HG03045 (cell line): ENCODE measurements around the gene VWCE.

Source experiments
- ATAC-seq: cut with Tn5 transposase; IDR thresholded peaks from one replicate; pipeline ENCODE4 v1.9.1; 2021; ENCODE audit warnings: mild to moderate bottlenecking, moderate library complexity; ENCODE audit not compliant: unreplicated experiment

The VWCE gene

DNA sequence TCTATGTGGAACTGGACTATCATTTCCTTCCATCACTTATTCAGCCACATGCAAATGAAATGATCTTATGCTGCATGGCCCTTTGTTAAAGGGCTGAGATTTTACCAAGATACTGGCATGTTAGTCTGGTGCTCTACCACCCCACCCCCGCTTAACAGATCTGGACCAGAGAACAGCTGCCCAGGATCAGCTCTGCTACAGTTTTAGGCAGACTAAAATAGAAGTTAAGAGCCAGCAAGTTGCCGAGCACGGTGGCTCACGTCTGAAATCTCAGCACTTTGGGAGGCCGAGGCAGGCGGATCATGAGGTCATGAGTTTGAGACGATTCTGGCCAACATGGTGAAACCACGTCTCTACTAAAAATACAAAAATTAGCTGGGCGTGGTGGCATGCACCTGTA, 33.2 kb upstream of the VWCE start:
- no peak for ATAC-seq

DNA sequence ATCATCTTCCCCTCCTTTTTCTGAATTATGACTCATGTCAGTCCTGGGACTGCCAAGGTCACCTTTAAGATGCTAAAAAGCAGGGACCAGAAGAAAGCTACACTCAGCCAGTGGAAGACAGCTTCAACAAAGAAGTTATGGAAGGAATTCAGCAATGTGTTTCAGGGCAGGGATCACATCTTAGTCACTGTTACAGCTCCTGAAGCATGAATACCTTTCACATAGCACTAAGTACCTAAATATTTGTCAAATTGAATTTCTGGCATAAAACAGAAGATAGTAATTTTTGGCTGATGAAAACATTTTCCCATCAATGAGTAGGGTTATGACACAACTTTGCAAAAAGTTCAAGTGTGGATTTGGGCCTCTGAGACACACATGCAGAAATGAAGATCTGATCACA, 32.6 kb upstream of the VWCE start:
- no peak for ATAC-seq

DNA sequence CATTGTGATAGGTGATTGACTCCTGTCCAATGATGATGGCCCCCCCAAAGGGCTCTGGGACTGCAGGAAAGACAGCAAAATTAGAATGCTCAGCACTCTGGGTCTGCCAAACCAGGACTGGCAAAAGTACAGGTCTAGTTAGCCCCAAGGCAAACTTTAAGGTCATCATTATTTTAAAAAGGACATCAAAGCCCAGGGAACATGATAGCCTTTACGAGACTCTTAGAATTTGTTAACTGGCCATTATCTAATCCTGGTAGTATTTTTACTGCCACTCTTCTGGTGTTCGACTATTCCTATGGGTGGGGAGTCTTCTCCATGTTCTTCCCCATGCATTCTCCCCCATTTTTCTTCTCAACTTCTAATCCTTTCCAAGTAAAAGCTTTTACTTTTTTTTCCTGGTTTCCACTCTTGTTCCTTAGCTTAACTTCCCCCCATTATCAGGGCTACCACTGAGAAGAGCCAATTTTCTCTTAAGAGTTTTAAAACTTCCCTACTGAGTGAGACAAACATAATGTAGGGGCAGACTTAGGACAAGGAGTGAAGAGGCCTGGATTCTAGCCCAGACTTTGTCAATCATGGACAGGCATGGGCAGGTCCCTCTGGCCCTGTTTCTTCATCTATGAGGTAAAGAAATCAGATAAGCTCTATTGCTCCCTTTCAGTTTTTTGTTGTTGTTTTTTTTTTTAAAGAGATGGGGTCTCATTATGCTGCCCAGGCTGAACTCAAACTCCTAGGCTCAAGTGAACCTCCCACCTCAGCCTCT, 30.7 kb upstream of the VWCE start:
- ATAC-seq: no peak

DNA sequence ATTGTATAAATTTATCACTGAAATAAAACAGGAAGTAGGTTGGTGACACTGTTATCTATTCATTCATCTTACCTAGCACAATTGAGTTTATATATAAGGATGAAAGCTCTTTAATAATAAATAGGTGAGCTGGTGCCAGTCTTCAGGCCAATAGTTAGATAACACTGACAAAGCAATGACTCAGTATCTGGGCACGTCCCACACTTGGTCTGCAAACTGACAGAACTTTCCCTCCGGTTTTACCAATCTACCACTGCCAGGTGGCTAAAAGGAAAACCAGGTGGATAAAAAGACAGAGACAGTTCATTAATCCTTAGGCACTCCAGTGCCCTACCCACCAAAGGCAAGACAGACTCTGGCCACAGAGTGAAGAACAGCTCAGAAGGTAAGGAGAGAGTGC, 20.1 kb upstream of the VWCE start:
- no peak for ATAC-seq

DNA sequence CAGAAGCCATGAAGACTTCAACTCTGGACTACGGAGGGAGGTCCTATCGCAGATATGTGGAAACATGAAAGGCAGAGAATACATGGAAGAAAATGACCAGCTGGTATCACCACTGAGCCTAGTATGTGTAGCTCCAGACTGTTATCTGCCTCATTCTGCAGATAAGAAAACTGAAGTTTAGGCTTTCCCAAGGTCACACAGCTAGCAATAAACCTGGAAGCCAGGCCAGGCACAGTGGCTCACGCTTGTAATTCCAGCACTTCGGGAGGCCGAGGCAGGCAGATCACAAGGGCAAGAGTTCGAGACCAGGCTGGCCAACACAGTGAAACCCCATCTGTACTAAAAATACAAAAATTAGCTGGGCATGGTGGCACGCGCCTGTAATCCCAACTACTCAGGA, 15.6 kb upstream of the VWCE start:
- no peak for ATAC-seq

DNA sequence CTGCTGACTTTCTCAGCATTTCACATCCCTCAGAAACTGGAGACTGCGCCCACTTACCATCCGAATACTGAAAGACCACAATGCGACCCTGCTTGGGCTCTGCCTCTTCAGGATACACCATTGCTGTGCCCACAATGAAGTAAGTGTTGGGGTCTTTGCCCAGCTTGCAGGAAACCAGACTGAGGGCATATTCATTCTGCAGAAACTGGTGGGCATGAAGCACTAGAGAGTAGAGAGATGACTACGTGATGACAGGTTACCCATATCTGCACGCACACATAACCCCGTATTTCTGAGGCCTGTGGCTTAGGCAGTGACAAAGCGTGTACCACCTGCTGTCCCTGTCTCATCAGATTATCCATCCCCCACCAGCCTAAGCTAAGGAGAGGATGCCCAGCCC, 14.6 kb upstream of the VWCE start:
- ATAC-seq: no peak

DNA sequence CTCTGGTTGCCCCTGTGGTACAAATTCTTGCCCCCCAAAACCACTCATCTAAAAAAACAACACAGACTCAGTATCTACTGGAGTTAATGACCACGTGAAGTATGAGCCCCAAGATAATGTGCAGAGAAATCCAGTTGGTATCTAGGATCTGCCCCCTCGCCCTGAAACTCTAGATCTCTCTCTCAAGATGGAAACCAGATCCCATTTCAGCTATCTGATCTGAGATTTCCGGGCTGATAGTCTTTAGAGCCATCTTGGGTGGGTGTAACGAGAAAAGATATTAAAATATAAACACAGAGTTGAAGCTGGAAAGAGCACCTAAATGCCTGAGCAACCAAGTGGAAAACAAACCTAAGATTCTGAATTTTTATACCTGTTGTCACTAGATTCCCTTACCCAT, 14.0 kb upstream of the VWCE start:
- ATAC-seq: no peak

DNA sequence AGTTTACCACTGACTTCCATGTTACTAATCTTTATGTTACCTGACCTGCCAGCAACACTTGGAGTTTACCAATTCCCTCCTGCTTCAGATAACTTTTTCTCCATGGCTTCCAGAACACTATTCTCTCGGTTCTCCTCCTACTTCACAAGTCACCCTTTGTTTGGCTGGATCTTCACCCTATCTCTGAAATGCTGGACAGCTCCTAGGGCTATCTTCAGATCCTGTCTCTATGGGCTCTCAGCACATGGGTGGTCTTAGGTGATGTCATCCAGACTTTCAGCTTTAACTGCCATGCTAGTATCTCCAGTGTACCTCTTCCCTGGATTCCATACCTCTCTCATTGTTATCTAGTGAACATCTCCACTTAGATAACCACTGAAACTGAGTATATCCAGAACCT, 12.2 kb upstream of the VWCE start:
- no peak for ATAC-seq

DNA sequence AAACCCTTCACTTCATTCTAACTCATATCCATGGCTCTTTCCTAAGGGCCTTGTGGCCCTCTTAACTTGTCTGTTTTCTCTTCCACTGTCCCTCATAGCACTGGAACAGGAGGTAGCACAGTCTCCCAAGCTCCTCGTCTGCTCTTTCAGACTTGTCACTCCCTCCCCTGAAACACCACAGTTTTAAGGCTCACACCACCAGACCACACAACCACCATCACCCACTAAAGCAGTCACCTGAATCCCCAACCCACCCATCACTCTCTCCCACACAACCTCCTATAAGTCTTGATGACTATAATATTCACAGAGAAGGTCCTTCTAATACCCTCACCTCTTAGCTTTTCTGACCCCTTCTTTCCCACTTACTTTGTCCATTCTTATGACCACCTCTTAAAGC, 11.1 kb upstream of the VWCE start:
- no peak for ATAC-seq

DNA sequence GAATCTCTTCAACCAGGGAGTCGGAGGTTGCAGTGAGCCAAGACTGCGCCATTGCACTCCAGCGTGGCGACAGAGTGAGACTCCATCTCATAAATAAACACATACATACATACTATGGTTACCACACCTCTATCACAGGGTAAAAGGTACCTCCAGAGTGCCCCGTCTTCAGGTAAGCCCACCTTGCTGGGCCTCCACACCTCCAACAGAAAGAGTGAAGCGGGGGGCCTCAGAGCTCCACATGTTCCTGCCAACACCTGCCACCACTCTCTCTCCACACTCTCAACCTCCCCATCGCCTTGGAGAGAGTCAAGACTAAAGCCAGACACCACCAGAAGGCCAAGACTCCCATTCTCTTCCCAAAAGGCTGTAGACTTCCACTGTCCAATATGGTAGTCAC, 10.3 kb upstream of the VWCE start:
- no peak for ATAC-seq

DNA sequence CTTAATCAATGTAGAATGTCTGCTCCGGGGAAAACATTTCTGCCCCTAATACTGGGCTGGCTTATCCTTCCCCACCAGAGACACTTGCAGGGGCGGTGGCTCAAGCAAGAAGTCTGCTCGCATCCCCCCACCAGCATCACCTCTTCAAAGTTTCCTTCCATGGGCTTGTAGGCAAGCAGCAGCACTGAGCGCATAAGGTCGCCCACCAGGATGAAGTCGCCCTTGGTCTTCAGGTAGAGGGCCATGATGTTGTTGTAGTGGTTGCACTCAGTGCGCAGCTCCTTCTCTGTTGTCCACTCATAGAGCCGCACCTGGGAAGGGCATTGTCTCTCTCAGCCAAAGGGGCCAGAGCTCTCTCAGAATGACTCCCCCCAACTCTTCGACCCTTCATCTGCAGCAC, 8.6 kb upstream of the VWCE start:
- no peak for ATAC-seq

DNA sequence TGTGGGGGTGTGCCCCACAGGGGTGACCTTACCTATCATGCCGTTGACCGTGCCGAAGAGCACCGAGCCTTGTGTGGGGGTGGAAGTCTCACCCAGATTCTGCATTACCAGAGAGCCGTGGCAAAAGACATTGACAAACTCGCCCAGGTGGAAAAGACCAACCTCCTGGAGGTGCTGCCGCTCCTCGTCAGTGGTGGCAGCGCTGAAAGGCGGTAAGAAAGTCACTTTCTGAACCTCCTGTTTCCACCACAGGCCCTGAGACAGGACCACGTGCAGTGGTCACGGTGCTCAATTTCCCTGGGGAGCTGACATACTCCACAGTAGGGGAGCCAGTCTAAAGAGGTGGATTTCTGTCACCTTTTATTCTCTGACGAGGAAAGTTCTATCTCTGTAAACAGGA, 7.4 kb upstream of the VWCE start:
- ATAC-seq: no peak

DNA sequence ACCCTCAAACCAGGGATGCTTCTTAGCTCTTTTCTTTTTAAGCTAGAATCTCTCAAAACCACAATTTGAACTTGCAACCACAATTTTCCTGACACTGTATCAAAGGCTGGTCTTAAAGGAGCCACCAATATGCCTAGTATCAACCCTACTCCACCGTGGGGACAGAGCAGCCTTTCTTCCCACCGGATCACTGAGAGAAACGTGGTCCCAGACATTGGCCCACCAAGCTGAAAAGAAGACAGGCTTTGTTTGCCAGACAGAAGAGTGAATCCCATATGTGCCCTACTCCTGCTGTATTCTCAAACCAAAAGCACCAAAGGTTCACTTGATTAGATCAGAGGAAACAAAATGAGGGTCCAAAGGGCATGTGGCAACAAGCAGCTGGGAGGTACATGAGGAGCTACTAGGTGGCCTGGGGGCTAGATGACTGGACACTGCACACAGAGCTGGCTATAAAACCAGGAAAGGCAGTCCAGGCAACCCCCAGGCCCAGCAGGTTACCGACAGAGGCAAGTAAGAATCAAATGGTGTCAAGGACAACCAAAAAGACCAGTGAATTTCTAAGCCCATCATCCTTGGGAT, 3.6 kb upstream of the VWCE start:
- no peak for ATAC-seq

DNA sequence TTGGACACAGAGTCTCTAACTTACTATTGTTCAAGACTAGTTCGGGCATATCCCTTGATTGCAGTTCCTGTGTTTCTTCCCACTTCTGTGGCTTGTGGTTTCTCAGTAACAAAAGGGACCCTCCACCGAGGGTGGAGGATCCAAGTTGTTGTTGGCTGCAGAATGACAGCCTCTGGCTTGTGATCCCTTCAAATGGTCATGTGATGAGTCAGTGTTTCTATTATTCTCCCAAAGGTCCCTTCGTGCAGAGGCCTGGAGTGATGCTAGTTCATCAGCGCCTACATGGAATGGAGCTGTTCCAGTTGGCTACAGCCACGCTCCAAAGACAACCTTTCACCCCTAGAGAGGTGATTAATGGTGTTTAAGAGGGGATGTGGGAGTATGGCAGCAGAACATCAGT, 2.6 kb upstream of the VWCE start:
- no peak for ATAC-seq

DNA sequence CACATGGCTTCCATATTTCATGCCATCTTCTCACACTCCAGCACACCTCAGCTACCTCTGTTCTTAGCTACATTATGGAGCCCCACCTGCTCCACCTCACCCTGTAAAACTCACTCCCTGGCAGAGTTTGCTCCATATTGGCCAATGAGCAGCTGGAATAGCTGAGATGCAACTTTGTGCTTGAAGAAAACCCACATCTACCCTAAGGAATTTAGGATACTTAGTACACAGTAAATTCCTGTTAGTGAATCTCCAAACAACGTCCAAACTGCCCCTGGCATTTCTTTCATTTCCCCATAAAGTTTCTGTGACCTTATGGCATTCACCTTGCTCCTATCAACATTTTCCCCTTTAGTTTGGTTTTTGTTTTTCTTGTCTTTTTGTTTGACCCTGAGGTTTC, 2.2 kb upstream of the VWCE start:
- no peak for ATAC-seq

DNA sequence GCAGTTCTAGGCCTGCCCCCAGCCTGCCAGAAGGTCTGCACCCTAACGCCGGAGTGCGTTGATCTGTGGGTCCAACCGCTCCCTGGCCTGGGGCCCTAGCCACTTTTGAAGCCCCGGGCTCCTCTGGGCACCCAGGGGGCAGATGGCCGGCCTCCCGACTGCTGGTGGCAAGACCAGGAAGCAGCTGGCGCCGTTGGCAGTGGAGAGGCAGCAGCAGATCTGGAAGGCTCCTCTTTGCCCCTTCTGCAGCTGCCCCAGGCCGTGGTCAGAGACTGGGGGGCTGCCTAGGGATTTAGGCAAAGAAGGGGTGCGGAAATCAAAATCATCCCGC, 445 bp upstream of the VWCE start:
- ATAC-seq: peak; percentile 5

DNA sequence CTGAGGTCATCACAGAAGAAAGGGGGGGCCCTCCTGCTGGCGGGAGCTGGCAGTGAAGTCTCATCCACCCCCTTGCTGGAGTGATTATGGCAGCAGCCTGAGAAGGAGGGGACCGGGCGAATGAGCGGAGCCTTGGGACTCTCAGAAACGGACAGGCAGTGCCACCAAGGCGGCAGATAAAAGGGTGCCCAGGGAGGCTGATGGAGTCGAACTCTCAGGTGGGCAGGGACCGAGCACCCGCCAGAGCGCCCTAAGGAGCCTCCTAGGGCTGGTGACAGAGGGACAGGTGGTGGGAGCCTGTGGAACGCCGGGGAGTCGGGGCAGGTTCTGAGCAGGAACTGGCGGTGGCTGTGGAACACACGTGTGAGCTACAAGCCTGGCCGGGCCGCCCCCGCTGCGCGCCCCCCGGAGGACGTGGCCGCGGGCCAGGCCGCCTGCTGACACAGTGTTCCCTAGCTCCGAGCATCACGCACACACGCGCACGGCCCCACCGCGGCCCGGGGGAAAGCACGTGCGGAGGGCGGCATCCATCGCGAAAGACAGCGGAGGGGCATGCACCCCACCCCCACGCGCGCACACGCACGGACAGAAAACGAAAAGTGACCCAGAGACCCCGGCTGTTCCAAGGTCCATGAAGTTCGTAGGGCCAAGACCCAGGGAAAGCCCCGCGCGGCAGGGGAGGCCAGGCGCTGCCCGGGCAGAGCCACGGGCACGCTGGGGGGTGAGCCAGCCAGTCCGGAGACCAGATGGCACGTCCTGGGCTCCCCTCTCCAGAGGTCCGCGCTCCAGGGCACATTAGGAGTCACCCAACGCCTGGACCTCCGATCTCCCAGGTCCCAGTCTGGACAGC, 1.0 kb downstream of the VWCE start:
- peak; percentile 22 for ATAC-seq

DNA sequence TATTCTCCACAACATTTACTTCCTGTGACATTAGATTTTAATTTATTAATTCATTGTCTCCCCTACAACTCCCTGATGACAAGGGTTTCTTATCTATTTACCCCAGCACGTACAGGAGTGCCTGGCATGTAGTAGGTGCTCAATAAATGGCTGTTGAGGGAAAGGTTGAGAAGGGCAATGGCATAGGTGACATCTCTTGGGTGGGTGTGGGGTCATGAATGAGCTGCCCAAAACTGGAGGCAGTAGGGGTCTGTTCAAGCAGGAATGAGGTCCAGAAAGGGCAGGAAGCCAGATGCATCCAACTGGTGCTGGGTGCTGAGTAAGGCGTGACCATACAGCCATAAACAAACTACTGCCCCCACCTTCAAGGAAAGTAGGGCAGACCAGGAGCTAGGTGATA, 2.8 kb downstream of the VWCE start:
- no peak for ATAC-seq

DNA sequence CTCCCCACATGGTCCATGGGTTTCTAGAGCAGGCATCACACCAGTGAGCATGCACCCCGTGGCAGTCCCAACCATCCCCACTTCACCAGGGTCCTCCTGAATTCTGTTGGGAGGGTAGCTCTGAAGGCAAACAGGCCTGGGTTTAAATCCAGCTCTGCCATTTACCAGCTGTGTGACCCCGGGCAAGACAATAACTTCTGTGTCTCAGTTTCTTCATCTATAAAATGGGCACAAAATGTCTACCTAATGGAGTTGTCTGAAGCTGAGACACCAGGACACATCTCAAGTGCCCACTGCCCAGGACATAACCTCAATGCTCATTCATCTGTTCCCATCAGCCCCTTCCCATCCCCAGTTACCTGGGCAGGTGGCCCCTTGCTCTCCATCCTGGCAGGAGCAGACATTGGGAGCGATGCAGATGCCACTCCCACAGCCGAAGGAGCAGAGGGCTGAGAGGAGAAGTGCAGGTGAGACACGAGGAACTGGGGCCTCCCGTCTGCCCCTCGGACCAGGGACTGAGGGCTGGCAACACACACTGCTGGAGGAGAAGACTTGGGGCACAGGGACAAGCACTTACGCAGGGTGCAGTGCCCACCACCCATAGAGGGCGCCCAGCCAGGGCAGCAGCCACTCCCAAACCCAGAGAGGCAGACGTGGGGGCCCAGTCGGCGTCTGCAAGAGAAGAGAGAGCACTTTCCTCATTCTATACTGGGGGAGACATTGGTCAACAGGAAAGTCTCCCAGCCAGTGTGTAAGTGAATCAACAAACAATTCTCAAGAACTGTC, 4.0 kb downstream of the VWCE start:
- no peak for ATAC-seq

DNA sequence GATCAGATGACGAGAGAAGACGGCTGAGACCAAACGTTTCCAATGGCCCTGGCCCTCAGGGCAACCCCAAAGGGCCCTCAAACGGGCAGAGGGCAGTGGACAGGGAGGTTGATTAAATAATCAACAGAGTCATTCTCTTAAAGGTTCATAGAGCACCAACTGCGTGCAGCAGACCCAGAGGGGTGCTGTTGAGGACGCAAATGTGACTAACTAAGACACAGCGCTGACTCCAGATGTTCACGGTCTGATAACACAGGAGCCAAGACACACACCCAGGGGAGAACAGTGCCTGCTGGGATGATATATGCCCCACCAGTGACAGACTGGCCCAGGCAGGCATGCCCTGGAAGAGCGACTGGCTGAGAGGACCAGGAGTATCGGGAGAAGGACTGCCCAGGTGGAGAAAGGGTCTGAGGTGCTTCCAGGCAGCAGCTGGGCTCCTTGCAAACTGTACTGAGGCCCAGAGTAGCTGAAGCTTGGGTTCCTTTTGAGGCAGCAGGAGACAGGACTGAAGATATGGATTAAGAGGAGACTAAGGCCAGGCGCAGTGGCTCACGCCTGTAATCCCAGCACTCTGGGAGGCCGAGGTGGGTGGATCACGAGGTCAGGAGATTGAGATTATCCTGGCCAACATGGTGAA, 7.7 kb downstream of the VWCE start:
- ATAC-seq: no peak

DNA sequence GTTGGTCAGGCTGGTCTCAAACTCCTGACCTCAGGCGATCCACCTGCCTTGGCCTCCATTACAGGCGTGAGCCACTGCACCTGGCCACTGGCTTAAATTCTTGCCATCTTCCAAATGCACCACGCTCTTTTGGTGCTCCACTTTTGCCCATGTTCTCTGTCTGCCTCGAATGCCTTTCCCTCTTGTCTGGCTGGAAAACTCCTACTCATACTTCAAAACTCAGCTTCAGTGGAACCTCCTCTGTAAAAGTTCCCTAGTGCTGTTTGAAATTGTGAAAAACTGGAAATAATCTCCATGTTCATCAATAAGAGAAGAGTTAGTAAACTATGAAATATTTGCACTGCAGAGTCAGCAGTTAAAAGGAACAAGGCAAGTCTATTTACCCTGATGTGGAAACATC, 11.5 kb downstream of the VWCE start:
- ATAC-seq: no peak
